CD14-positive monocyte (primary cell): ENCODE results near the gene INO80. TPM values are rescaled to one million over a fixed set of nuclear protein-coding genes. Genes with fewer than 3 reads are reported as not detected.

Source experiments
- DNase-seq, 3 donors: peaks; one replicate each; pipeline ENCODE4 v3.0.0-alpha.2; 2011 to 2022
- H2AFZ ChIP-seq: 2 replicates; pipeline ENCODE4 v1.6.0; 2012; ENCODE audit warnings: mild to moderate bottlenecking, low read depth, low read length, inconsistent platforms; ENCODE audit not compliant: insufficient read depth, poor library complexity, severe bottlenecking
- H3K27ac ChIP-seq, 2 donors: 1 replicate in 1 of 2; 2 replicates in 1 of 2; pipeline ENCODE4 v1.5.1; 2012 to 2013; ENCODE audit warnings: low read length in 2 of 2, control low read depth in 1 of 2, inconsistent platforms in 1 of 2, low read depth in 1 of 2, mild to moderate bottlenecking in 1 of 2
- H3K27me3 ChIP-seq, 2 donors: one replicate each; pipeline versions ENCODE4 v1.6.0 to v1.6.1; 2011 to 2013; ENCODE audit warnings: low read length in 2 of 2; ENCODE audit not compliant: control insufficient read depth in 2 of 2, insufficient read depth in 2 of 2
- H3K36me3 ChIP-seq, 2 donors: replicated peaks in 1 of 2; 1 replicate in 1 of 2; 2 replicates in 1 of 2; pipeline versions ENCODE4 v1.5.1 to v1.6.1; 2012 to 2013; ENCODE audit warnings: low read length in 2 of 2, control low read depth in 1 of 2, inconsistent platforms in 1 of 2, mild to moderate bottlenecking in 1 of 2; ENCODE audit not compliant: insufficient read depth in 2 of 2, control insufficient read depth in 1 of 2
- H3K4me1 ChIP-seq, 2 donors: 1 replicate in 1 of 2; 2 replicates in 1 of 2; pipeline versions ENCODE4 v1.5.1 to v1.6.1; 2012 to 2013; ENCODE audit warnings: low read length in 2 of 2, control low read depth in 1 of 2, inconsistent platforms in 1 of 2, mild to moderate bottlenecking in 1 of 2, moderate library complexity in 1 of 2; ENCODE audit not compliant: insufficient read depth in 2 of 2, control insufficient read depth in 1 of 2
- H3K4me2 ChIP-seq: replicated peaks from 2 replicates; pipeline ENCODE3; 2012; ENCODE audit warnings: low read length, moderate library complexity, mild to moderate bottlenecking; ENCODE audit not compliant: poor library complexity, severe bottlenecking; ENCODE audit errors: extremely low read depth
- H3K4me3 ChIP-seq, 3 experiments: fragments of 200-600 bp in 1 of 3; sonication (generic) in 1 of 3; replicated peaks in 1 of 3; 1 replicate in 2 of 3; 2 replicates in 1 of 3; pipeline ENCODE4 v1.5.1; 2011 to 2013; ENCODE audit warnings: low read length in 3 of 3, mild to moderate bottlenecking in 3 of 3, control low read depth in 2 of 3, low read depth in 2 of 3, inconsistent platforms in 1 of 3, moderate library complexity in 1 of 3
- H3K79me2 ChIP-seq: 2 replicates; pipeline ENCODE4 v1.6.0; 2012; ENCODE audit warnings: mild to moderate bottlenecking, control low read depth, inconsistent platforms, low read length, moderate library complexity; ENCODE audit not compliant: insufficient read depth
- H3K9ac ChIP-seq: 2 replicates; pipeline ENCODE4 v1.6.0; 2017; ENCODE audit warnings: low read length, mild to moderate bottlenecking; ENCODE audit not compliant: insufficient read depth, poor library complexity, severe bottlenecking
- H3K9me3 ChIP-seq, 2 donors: replicated peaks in 1 of 2; 1 replicate in 1 of 2; 2 replicates in 1 of 2; pipeline versions ENCODE4 v1.5.1 to v1.6.1; 2012 to 2013; ENCODE audit warnings: low read length in 2 of 2, control low read depth in 1 of 2; ENCODE audit not compliant: control insufficient read depth in 1 of 2, insufficient read depth in 1 of 2
- H4K20me1 ChIP-seq: 2 replicates; pipeline ENCODE4 v1.6.0; 2012; ENCODE audit warnings: mild to moderate bottlenecking, low read length, control low read depth, moderate library complexity; ENCODE audit not compliant: insufficient read depth
- H3K27ac Mint-ChIP-seq, 7 donors: one replicate each; pipeline ENCODE4 v1.8.0; 2020; ENCODE audit warnings: mild to moderate bottlenecking in 7 of 7, mixed read lengths in 7 of 7, moderate library complexity in 6 of 7, inconsistent platforms in 2 of 7
- H3K27me3 Mint-ChIP-seq, 3 donors: one replicate each; pipeline ENCODE4 v1.8.0; 2021 to 2022; ENCODE audit warnings: low read depth in 3 of 3, mild to moderate bottlenecking in 3 of 3, mixed read lengths in 3 of 3, moderate library complexity in 3 of 3, inconsistent platforms in 1 of 3
- H3K36me3 Mint-ChIP-seq, 2 donors: one replicate each; pipeline ENCODE4 v1.8.0; 2020; ENCODE audit warnings: mixed read lengths in 2 of 2, inconsistent platforms in 1 of 2, mild to moderate bottlenecking in 1 of 2
- H3K4me1 Mint-ChIP-seq: one replicate; pipeline ENCODE4 v1.8.0; 2020; ENCODE audit warnings: mild to moderate bottlenecking, mixed read lengths
- H3K4me3 Mint-ChIP-seq, 2 donors: one replicate each; pipeline ENCODE4 v1.8.0; 2020; ENCODE audit warnings: mild to moderate bottlenecking in 2 of 2, mixed read lengths in 2 of 2, moderate library complexity in 1 of 2
- H3K9me3 Mint-ChIP-seq, 7 donors: one replicate each; pipeline ENCODE4 v1.8.0; 2020 to 2022; ENCODE audit warnings: mixed read lengths in 7 of 7, mild to moderate bottlenecking in 6 of 7, moderate library complexity in 6 of 7, inconsistent platforms in 2 of 7
- WGBS: methylation state at CpG from one replicate; pipeline ENCODE4 v1.1.5; 2013; ENCODE audit warnings: missing lambda C conversion rate; ENCODE audit not compliant: insufficient coverage; 5-methylcytosine and 5-hydroxymethylcytosine counted together
- intact Hi-C, 2 donors: fragments of 100-400 bp; cut with micrococcal nuclease; formaldehyde crosslinking; loops; one replicate each; pipeline versions ENCODE4 v1.15.0 to v1.15.1; 2023
- polyA plus RNA-seq, 3 donors: library from polyadenylated mRNA; depleted of rRNA in 1 of 3; unstranded in 2 of 3; stranded (reverse) in 1 of 3; fragments of 300-500 nt in 2 of 3; fragments of >200 nt in 1 of 3; fragmentation: Illumina TruSeq in 2 of 3; gene quantifications; 1 replicate in 2 of 3; 2 replicates in 1 of 3; pipeline ENCODE4 v1.2.3, GENCODE V29; 2012 to 2021
- TF ChIP-seq, protein P1 (sequence below): fragments of 200-600 bp; IDR thresholded peaks from one replicate; pipeline ENCODE4 v1.8.0; 2022; ENCODE audit warnings: antibody characterized with exemption, mild to moderate bottlenecking

INO80 gene
- polyA plus RNA-seq, 3 donors, result 2.3 to 13.1 (median 2.4) TPM

DNA sequence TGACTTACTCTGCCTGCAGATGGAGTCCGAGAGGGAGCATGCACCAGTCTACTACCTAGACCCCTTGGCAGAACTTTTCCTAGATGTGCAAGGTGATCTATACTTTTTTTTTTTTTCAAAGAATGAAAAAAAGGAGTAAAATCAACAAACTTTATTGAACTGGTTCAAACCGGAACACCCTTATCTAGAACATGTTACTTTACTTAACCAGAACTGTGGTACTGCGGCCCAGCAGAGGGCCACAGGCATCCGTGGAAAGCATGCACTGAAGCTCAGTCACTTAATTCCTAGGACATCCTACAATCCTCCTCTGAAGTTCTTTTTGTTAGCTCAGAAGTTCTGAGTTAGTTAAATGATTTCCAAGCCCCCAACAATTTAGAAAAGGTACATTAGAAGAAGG, 141.2 kb downstream of the INO80 start:
- peak overlapping the region in 1 of 7 donors; percentile 70 for H3K27ac Mint-ChIP-seq
- H3K9me3 Mint-ChIP-seq, result no peaks in the 10 kb centered on the region
- Histone ChIP-seq H4K20me1 (no peaks in the 10 kb centered on the region), H3K27me3 (no peaks in the 10 kb centered on the region), H3K36me3 (peaks cover 37 to 45% of the 10 kb centered on the region in 2 donors), H3K4me1 (no peaks in the 10 kb centered on the region), H2AFZ (no peak overlapping the region), H3K9me3 (no peaks in the 10 kb centered on the region), H3K79me2 (no peaks in the 10 kb centered on the region), H3K9ac (no peak overlapping the region), H3K4me3 (no peak overlapping the region), H3K27ac (no peak overlapping the region), H3K4me2 (no peak overlapping the region)
- intact Hi-C loops, result no loop called here
- H3K36me3 Mint-ChIP-seq, result peaks cover 43 to 55% of the 10 kb centered on the region in 2 donors
- H3K4me1 Mint-ChIP-seq, result no peaks in the 10 kb centered on the region
- 100% methylated on average over 2 of the region's 4 CpGs for WGBS
- H3K4me3 Mint-ChIP-seq, result no peak overlapping the region
- TF ChIP-seq, protein P1, sequence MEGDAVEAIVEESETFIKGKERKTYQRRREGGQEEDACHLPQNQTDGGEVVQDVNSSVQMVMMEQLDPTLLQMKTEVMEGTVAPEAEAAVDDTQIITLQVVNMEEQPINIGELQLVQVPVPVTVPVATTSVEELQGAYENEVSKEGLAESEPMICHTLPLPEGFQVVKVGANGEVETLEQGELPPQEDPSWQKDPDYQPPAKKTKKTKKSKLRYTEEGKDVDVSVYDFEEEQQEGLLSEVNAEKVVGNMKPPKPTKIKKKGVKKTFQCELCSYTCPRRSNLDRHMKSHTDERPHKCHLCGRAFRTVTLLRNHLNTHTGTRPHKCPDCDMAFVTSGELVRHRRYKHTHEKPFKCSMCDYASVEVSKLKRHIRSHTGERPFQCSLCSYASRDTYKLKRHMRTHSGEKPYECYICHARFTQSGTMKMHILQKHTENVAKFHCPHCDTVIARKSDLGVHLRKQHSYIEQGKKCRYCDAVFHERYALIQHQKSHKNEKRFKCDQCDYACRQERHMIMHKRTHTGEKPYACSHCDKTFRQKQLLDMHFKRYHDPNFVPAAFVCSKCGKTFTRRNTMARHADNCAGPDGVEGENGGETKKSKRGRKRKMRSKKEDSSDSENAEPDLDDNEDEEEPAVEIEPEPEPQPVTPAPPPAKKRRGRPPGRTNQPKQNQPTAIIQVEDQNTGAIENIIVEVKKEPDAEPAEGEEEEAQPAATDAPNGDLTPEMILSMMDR, result no peak
- H3K27me3 Mint-ChIP-seq, result peaks cover 0 to 3% (median 3%) of the 10 kb centered on the region in 3 donors
- DNase-seq, result no peak

DNA sequence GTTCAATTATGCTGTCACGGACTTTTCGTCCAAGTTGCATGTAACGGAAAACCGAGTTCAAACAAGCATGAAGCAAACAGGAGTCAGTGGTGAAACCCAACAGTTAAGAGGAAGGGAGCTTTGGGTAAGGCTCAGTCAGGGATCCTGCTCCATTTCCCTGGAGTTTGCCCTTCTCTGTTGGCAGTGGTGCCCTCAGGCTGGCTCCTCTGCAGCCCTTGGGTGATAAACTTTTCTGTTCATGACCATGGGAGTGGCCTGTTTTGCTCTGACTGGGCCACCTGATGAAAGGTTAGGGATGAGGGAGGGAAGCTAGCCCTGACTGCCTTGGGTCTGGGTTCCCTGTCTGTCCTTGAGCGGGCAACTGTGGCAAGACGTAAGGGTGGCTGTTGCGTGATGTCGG, 146.7 kb downstream of the INO80 start:
- no peaks in the 10 kb centered on the region for H3K4me1 Mint-ChIP-seq
- 96% methylated on average over 4 of the region's 8 CpGs for WGBS
- Histone ChIP-seq H3K9ac (no peak overlapping the region), H2AFZ (no peak overlapping the region), H4K20me1 (no peaks in the 10 kb centered on the region), H3K4me2 (no peak overlapping the region), H3K9me3 (no peaks in the 10 kb centered on the region), H3K27me3 (no peaks in the 10 kb centered on the region), H3K27ac (no peak overlapping the region), H3K79me2 (no peaks in the 10 kb centered on the region), H3K4me1 (no peaks in the 10 kb centered on the region), H3K36me3 (no peaks in the 10 kb centered on the region), H3K4me3 (no peak overlapping the region)
- H3K27me3 Mint-ChIP-seq, result peaks cover 2 to 5% (median 3%) of the 10 kb centered on the region in 3 donors
- no peak overlapping the region for H3K27ac Mint-ChIP-seq
- DNase-seq, result no peak
- H3K9me3 Mint-ChIP-seq, result no peaks in the 10 kb centered on the region
- TF ChIP-seq, protein P1, result no peak
- intact Hi-C loops, result no loop called here
- H3K36me3 Mint-ChIP-seq, result peaks cover 0 to 3% of the 10 kb centered on the region in 2 donors
- no peak overlapping the region for H3K4me3 Mint-ChIP-seq
